ENCODE measurements around the gene RELN.
A peak's percentile ranks its signal among the peaks of the same experiment; 100 is the strongest.

Gene RELN

GRCh38 chr7:103964269-103964668 lies 25.2 kb downstream of the RELN start:
- H3K4me1 ChIP-seq (ENCODE audit: control insufficient read depth, low read depth, low read length) = no peaks in the 10 kb centered on the region
- no peak overlapping the region for H3K23ac ChIP-seq (ENCODE audit: low read length)
- H3K79me1 ChIP-seq (ENCODE audit: low read length) = no peaks in the 10 kb centered on the region
- H3K9ac ChIP-seq (ENCODE audit: low read length) = no peak overlapping the region
- H2AK5ac ChIP-seq (ENCODE audit: low read length) = no peak overlapping the region
- H2BK5ac ChIP-seq (ENCODE audit: low read length) = no peak overlapping the region
- H4K8ac ChIP-seq (ENCODE audit: low read depth, low read length) = no peak overlapping the region
- no peaks in the 10 kb centered on the region for H3K79me2 ChIP-seq (ENCODE audit: control insufficient read depth, insufficient read depth, low read length)
- H3K27ac ChIP-seq (ENCODE audit: low read depth, low read length) = no peak overlapping the region
- DNase-seq = no peak
- no peaks in the 10 kb centered on the region for H3K27me3 ChIP-seq (ENCODE audit: insufficient read depth, low read length, poor library complexity)
- no peak overlapping the region for H3K18ac ChIP-seq (ENCODE audit: low read length)
- no peak overlapping the region for H2BK15ac ChIP-seq (replicated peaks; ENCODE audit: low read depth)
- H3K4me2 ChIP-seq (ENCODE audit: low read length) = no peak overlapping the region
- no peak overlapping the region for H2BK120ac ChIP-seq (ENCODE audit: low read depth, low read length)
- no peak overlapping the region for H3K4ac ChIP-seq (ENCODE audit: low read depth, low read length)
- no peaks in the 10 kb centered on the region for H3K36me3 ChIP-seq (ENCODE audit: control insufficient read depth, insufficient read depth, low read length)
- H4K5ac ChIP-seq (ENCODE audit: low read length) = no peak overlapping the region
- H3K4me3 ChIP-seq (ENCODE audit: low read length) = no peak overlapping the region
- H3K56ac ChIP-seq (ENCODE audit: low read length) = no peak overlapping the region

GRCh38 chr7:103962070-103962469 lies 27.4 kb downstream of the RELN start:
- H3K9ac ChIP-seq (ENCODE audit: low read length) = no peak overlapping the region
- no peak overlapping the region for H2BK120ac ChIP-seq (ENCODE audit: low read depth, low read length)
- no peaks in the 10 kb centered on the region for H3K4me1 ChIP-seq (ENCODE audit: control insufficient read depth, low read depth, low read length)
- H3K4ac ChIP-seq (ENCODE audit: low read depth, low read length) = no peak overlapping the region
- H3K4me3 ChIP-seq (ENCODE audit: low read length) = no peak overlapping the region
- H2AK5ac ChIP-seq (ENCODE audit: low read length) = no peak overlapping the region
- H3K4me2 ChIP-seq (ENCODE audit: low read length) = no peak overlapping the region
- no peak overlapping the region for H2BK5ac ChIP-seq (ENCODE audit: low read length)
- no peak overlapping the region for H3K18ac ChIP-seq (ENCODE audit: low read length)
- H3K56ac ChIP-seq (ENCODE audit: low read length) = no peak overlapping the region
- WGBS (ENCODE audit: extremely low coverage, insufficient coverage, low lambda C conversion rate) = no CpG with 5 or more reads among the region's 6 CpGs
- H3K36me3 ChIP-seq (ENCODE audit: control insufficient read depth, insufficient read depth, low read length) = no peaks in the 10 kb centered on the region
- H4K5ac ChIP-seq (ENCODE audit: low read length) = no peak overlapping the region
- no peaks in the 10 kb centered on the region for H3K27me3 ChIP-seq (ENCODE audit: insufficient read depth, low read length, poor library complexity)
- DNase-seq = peak; percentile 11
- H3K23ac ChIP-seq (ENCODE audit: low read length) = no peak overlapping the region
- no peak overlapping the region for H4K8ac ChIP-seq (ENCODE audit: low read depth, low read length)
- H2BK15ac ChIP-seq (replicated peaks; ENCODE audit: low read depth) = no peak overlapping the region
- H3K27ac ChIP-seq (ENCODE audit: low read depth, low read length) = no peak overlapping the region
- H3K79me2 ChIP-seq (ENCODE audit: control insufficient read depth, insufficient read depth, low read length) = no peaks in the 10 kb centered on the region
- H3K79me1 ChIP-seq (ENCODE audit: low read length) = no peaks in the 10 kb centered on the region

GRCh38 chr7:103958284-103958818 lies 31.1 kb downstream of the RELN start:
- H3K36me3 ChIP-seq (ENCODE audit: control insufficient read depth, insufficient read depth, low read length) = no peaks in the 10 kb centered on the region
- H3K79me2 ChIP-seq (ENCODE audit: control insufficient read depth, insufficient read depth, low read length) = no peaks in the 10 kb centered on the region
- no peak for DNase-seq
- no peaks in the 10 kb centered on the region for H3K4me1 ChIP-seq (ENCODE audit: control insufficient read depth, low read depth, low read length)
- H3K23ac ChIP-seq (ENCODE audit: low read length) = no peak overlapping the region
- no peak overlapping the region for H3K4ac ChIP-seq (ENCODE audit: low read depth, low read length)
- no peak overlapping the region for H2BK5ac ChIP-seq (ENCODE audit: low read length)
- H4K8ac ChIP-seq (ENCODE audit: low read depth, low read length) = no peak overlapping the region
- H4K5ac ChIP-seq (ENCODE audit: low read length) = no peak overlapping the region
- H2AK5ac ChIP-seq (ENCODE audit: low read length) = no peak overlapping the region
- H3K27me3 ChIP-seq (ENCODE audit: insufficient read depth, low read length, poor library complexity) = no peaks in the 10 kb centered on the region
- no peak overlapping the region for H3K4me2 ChIP-seq (ENCODE audit: low read length)
- no peak overlapping the region for H3K18ac ChIP-seq (ENCODE audit: low read length)
- no peak overlapping the region for H3K4me3 ChIP-seq (ENCODE audit: low read length)
- no peak overlapping the region for H3K27ac ChIP-seq (ENCODE audit: low read depth, low read length)
- H3K56ac ChIP-seq (ENCODE audit: low read length) = no peak overlapping the region
- H3K9ac ChIP-seq (ENCODE audit: low read length) = no peak overlapping the region
- no peak overlapping the region for H2BK15ac ChIP-seq (replicated peaks; ENCODE audit: low read depth)
- no peak overlapping the region for H2BK120ac ChIP-seq (ENCODE audit: low read depth, low read length)
- no CpG with 5 or more reads among the region's 1 CpG for WGBS (ENCODE audit: extremely low coverage, insufficient coverage, low lambda C conversion rate)
- no peaks in the 10 kb centered on the region for H3K79me1 ChIP-seq (ENCODE audit: low read length)

GRCh38 chr7:103955985-103956384 lies 33.5 kb downstream of the RELN start:
- H3K4me1 ChIP-seq (ENCODE audit: control insufficient read depth, low read depth, low read length) = no peaks in the 10 kb centered on the region
- no peak overlapping the region for H3K4me3 ChIP-seq (ENCODE audit: low read length)
- no peak for DNase-seq
- no peak overlapping the region for H3K18ac ChIP-seq (ENCODE audit: low read length)
- no peak overlapping the region for H2AK5ac ChIP-seq (ENCODE audit: low read length)
- no peak overlapping the region for H2BK120ac ChIP-seq (ENCODE audit: low read depth, low read length)
- H4K5ac ChIP-seq (ENCODE audit: low read length) = no peak overlapping the region
- no peak overlapping the region for H2BK5ac ChIP-seq (ENCODE audit: low read length)
- no peaks in the 10 kb centered on the region for H3K79me1 ChIP-seq (ENCODE audit: low read length)
- no peaks in the 10 kb centered on the region for H3K36me3 ChIP-seq (ENCODE audit: control insufficient read depth, insufficient read depth, low read length)
- H3K27me3 ChIP-seq (ENCODE audit: insufficient read depth, low read length, poor library complexity) = no peaks in the 10 kb centered on the region
- H3K4ac ChIP-seq (ENCODE audit: low read depth, low read length) = no peak overlapping the region
- no peak overlapping the region for H3K4me2 ChIP-seq (ENCODE audit: low read length)
- H3K23ac ChIP-seq (ENCODE audit: low read length) = no peak overlapping the region
- H3K27ac ChIP-seq (ENCODE audit: low read depth, low read length) = no peak overlapping the region
- no peak overlapping the region for H4K8ac ChIP-seq (ENCODE audit: low read depth, low read length)
- H3K56ac ChIP-seq (ENCODE audit: low read length) = no peak overlapping the region
- no peaks in the 10 kb centered on the region for H3K79me2 ChIP-seq (ENCODE audit: control insufficient read depth, insufficient read depth, low read length)
- no peak overlapping the region for H2BK15ac ChIP-seq (replicated peaks; ENCODE audit: low read depth)
- WGBS (ENCODE audit: extremely low coverage, insufficient coverage, low lambda C conversion rate) = no CpG with 5 or more reads among the region's 2 CpGs
- H3K9ac ChIP-seq (ENCODE audit: low read length) = no peak overlapping the region

GRCh38 chr7:103952408-103952807 lies 37.0 kb downstream of the RELN start:
- H4K8ac ChIP-seq (ENCODE audit: low read depth, low read length) = no peak overlapping the region
- no peak overlapping the region for H3K4me3 ChIP-seq (ENCODE audit: low read length)

GRCh38 chr7:103951311-103951710 lies 38.1 kb downstream of the RELN start:
- DNase-seq = no peak
- no peaks in the 10 kb centered on the region for H3K79me1 ChIP-seq (ENCODE audit: low read length)
- no peak overlapping the region for H3K56ac ChIP-seq (ENCODE audit: low read length)
- no peak overlapping the region for H2BK15ac ChIP-seq (replicated peaks; ENCODE audit: low read depth)
- no peaks in the 10 kb centered on the region for H3K36me3 ChIP-seq (ENCODE audit: control insufficient read depth, insufficient read depth, low read length)
- no peak overlapping the region for H3K18ac ChIP-seq (ENCODE audit: low read length)
- WGBS (ENCODE audit: extremely low coverage, insufficient coverage, low lambda C conversion rate) = no CpG with 5 or more reads among the region's 2 CpGs
- H4K5ac ChIP-seq (ENCODE audit: low read length) = no peak overlapping the region
- H3K4me3 ChIP-seq (ENCODE audit: low read length) = no peak overlapping the region
- no peak overlapping the region for H3K4ac ChIP-seq (ENCODE audit: low read depth, low read length)
- no peak overlapping the region for H4K8ac ChIP-seq (ENCODE audit: low read depth, low read length)
- no peak overlapping the region for H2BK5ac ChIP-seq (ENCODE audit: low read length)
- no peak overlapping the region for H2BK120ac ChIP-seq (ENCODE audit: low read depth, low read length)
- H3K79me2 ChIP-seq (ENCODE audit: control insufficient read depth, insufficient read depth, low read length) = no peaks in the 10 kb centered on the region
- no peak overlapping the region for H3K23ac ChIP-seq (ENCODE audit: low read length)
- no peak overlapping the region for H2AK5ac ChIP-seq (ENCODE audit: low read length)
- H3K4me1 ChIP-seq (ENCODE audit: control insufficient read depth, low read depth, low read length) = no peaks in the 10 kb centered on the region
- no peak overlapping the region for H3K27ac ChIP-seq (ENCODE audit: low read depth, low read length)
- H3K27me3 ChIP-seq (ENCODE audit: insufficient read depth, low read length, poor library complexity) = no peaks in the 10 kb centered on the region
- no peak overlapping the region for H3K4me2 ChIP-seq (ENCODE audit: low read length)
- no peak overlapping the region for H3K9ac ChIP-seq (ENCODE audit: low read length)

More at GRCh38 chr7:103952408-103952807, 37.0 kb downstream of the RELN start:
- DNase-seq = no peak
- H2BK15ac ChIP-seq (replicated peaks; ENCODE audit: low read depth) = no peak overlapping the region
- no peaks in the 10 kb centered on the region for H3K36me3 ChIP-seq (ENCODE audit: control insufficient read depth, insufficient read depth, low read length)
- no peaks in the 10 kb centered on the region for H3K4me1 ChIP-seq (ENCODE audit: control insufficient read depth, low read depth, low read length)
- H2AK5ac ChIP-seq (ENCODE audit: low read length) = no peak overlapping the region
- no peak overlapping the region for H4K5ac ChIP-seq (ENCODE audit: low read length)
- H3K9ac ChIP-seq (ENCODE audit: low read length) = no peak overlapping the region
- no CpG with 5 or more reads among the region's 1 CpG for WGBS (ENCODE audit: extremely low coverage, insufficient coverage, low lambda C conversion rate)
- no peak overlapping the region for H3K27ac ChIP-seq (ENCODE audit: low read depth, low read length)
- no peaks in the 10 kb centered on the region for H3K79me1 ChIP-seq (ENCODE audit: low read length)
- H3K56ac ChIP-seq (ENCODE audit: low read length) = no peak overlapping the region
- no peak overlapping the region for H2BK120ac ChIP-seq (ENCODE audit: low read depth, low read length)
- no peaks in the 10 kb centered on the region for H3K79me2 ChIP-seq (ENCODE audit: control insufficient read depth, insufficient read depth, low read length)
- H3K23ac ChIP-seq (ENCODE audit: low read length) = no peak overlapping the region
- H2BK5ac ChIP-seq (ENCODE audit: low read length) = no peak overlapping the region
- no peaks in the 10 kb centered on the region for H3K27me3 ChIP-seq (ENCODE audit: insufficient read depth, low read length, poor library complexity)
- no peak overlapping the region for H3K4ac ChIP-seq (ENCODE audit: low read depth, low read length)
- H3K4me2 ChIP-seq (ENCODE audit: low read length) = no peak overlapping the region
- H3K18ac ChIP-seq (ENCODE audit: low read length) = no peak overlapping the region
